ENCODE results near the gene PIK3R1.

- TF ChIP-seq CTCF (IDR thresholded peaks at IDR 0.05; ENCODE audit: low read depth, low read length, poor library complexity, severe bottlenecking) = no peak
- no peak for TF ChIP-seq EZH2phosphoT487 (IDR thresholded peaks at IDR 0.05; ENCODE audit: borderline replicate concordance, low read length)
Observed at GRCh38 chr5:68223904-68224303, 8.3 kb downstream of the PIK3R1 start.
